Fibroblast of lung (primary cell): ENCODE data around the gene CACNG4. TPM values are rescaled to one million over a fixed set of nuclear protein-coding genes. Genes with fewer than 3 reads are reported as not detected.

Source experiments
- DNase-seq, 2 donors: peaks; one replicate each; pipeline versions ENCODE4 v3.0.0 to v3.0.0-alpha.2; 2010; ENCODE audit warnings: low read depth in 2 of 2
- H2AFZ ChIP-seq: 2 replicates; pipeline ENCODE4 v1.5.1; 2012; ENCODE audit warnings: low read length, control low read depth, inconsistent platforms
- H3K27ac ChIP-seq: 2 replicates; pipeline ENCODE4 v1.5.1; 2011; ENCODE audit warnings: low read length, control low read depth; ENCODE audit not compliant: insufficient read depth
- H3K27me3 ChIP-seq: 2 replicates; pipeline ENCODE4 v1.5.1; 2011; ENCODE audit warnings: mild to moderate bottlenecking, low read length; ENCODE audit not compliant: control insufficient read depth, insufficient read depth
- H3K36me3 ChIP-seq: 2 replicates; pipeline ENCODE4 v1.5.1; 2011; ENCODE audit warnings: low read length; ENCODE audit not compliant: control insufficient read depth, insufficient read depth
- H3K4me1 ChIP-seq: 2 replicates; pipeline ENCODE4 v1.5.1; 2011; ENCODE audit warnings: low read length; ENCODE audit not compliant: control insufficient read depth, insufficient read depth; ENCODE audit errors: extremely low read depth
- H3K4me2 ChIP-seq: 2 replicates; pipeline ENCODE4 v1.5.1; 2011; ENCODE audit warnings: low read length, control low read depth; ENCODE audit not compliant: insufficient read depth; ENCODE audit errors: extremely low read depth
- H3K4me3 ChIP-seq, 4 experiments: fragments of 200-600 bp in 1 of 4; sonication (generic) in 1 of 4; replicated peaks in 1 of 4; 2 replicates each; pipeline ENCODE4 v1.5.1; 2011 to 2016; ENCODE audit warnings: low read length in 4 of 4, low read depth in 3 of 4, mild to moderate bottlenecking in 3 of 4, control low read depth in 2 of 4, inconsistent platforms in 1 of 4, mixed read lengths in 1 of 4; ENCODE audit not compliant: insufficient read depth in 1 of 4; ENCODE audit errors: control extremely low read depth in 1 of 4
- H3K79me2 ChIP-seq: 2 replicates; pipeline ENCODE4 v1.5.1; 2012; ENCODE audit warnings: mild to moderate bottlenecking, low read length, inconsistent platforms; ENCODE audit not compliant: control insufficient read depth, insufficient read depth
- H3K9ac ChIP-seq: 2 replicates; pipeline ENCODE4 v1.5.1; 2011; ENCODE audit warnings: mild to moderate bottlenecking, low read length, control low read depth; ENCODE audit not compliant: insufficient read depth
- H3K9me3 ChIP-seq: 2 replicates; pipeline ENCODE4 v1.5.1; 2012; ENCODE audit warnings: low read depth, low read length; ENCODE audit not compliant: control insufficient read depth, insufficient read depth
- H4K20me1 ChIP-seq: 2 replicates; pipeline ENCODE4 v1.5.1; 2011; ENCODE audit warnings: low read length; ENCODE audit not compliant: control insufficient read depth, insufficient read depth; ENCODE audit errors: extremely low read depth
- CTCF ChIP-seq, 2 donors: IDR thresholded peaks in 1 of 2; conservative IDR thresholded peaks in 1 of 2; 1 replicate in 1 of 2; 2 replicates in 1 of 2; pipeline ENCODE4 v1.5.1; 2011 to 2012; ENCODE audit warnings: low read length in 2 of 2, control low read depth in 1 of 2, inconsistent platforms in 1 of 2, low read depth in 1 of 2, mild to moderate bottlenecking in 1 of 2
- EZH2 ChIP-seq: IDR thresholded peaks from 2 replicates; pipeline ENCODE4 v1.5.1; 2012; ENCODE audit warnings: low read length, control low read depth, mild to moderate bottlenecking; ENCODE audit errors: missing control alignments
- polyA plus RNA-seq, 2 donors: library from polyadenylated mRNA; depleted of rRNA in 1 of 2; stranded (reverse) in 1 of 2; unstranded in 1 of 2; fragments of >200 nt; gene quantifications; 2 replicates each; pipeline ENCODE4 v1.2.1, GENCODE V29; 2011 to 2012; ENCODE audit warnings: missing spikeins in 1 of 2
- total RNA-seq: library from RNA; depleted of rRNA; stranded (reverse); fragments of >200 nt; gene quantifications from 2 replicates; pipeline ENCODE4 v1.2.1, GENCODE V29; 2014

CACNG4 gene
- total and polyA plus RNA-seq, 2 donors (not counting 1 experiment from before 2014, with no cell fraction given), result not detected

- Histone ChIP-seq H4K20me1 (no peaks in the 10 kb centered on the region), H3K79me2 (no peaks in the 10 kb centered on the region), H3K27ac (no peak overlapping the region), H3K27me3 (peaks cover 4% of the 10 kb centered on the region), H3K4me1 (no peaks in the 10 kb centered on the region), H3K9me3 (no peaks in the 10 kb centered on the region), H3K4me3 (no peak overlapping the region), H3K4me2 (no peak overlapping the region), H3K36me3 (no peaks in the 10 kb centered on the region), H2AFZ (no peak overlapping the region), H3K9ac (no peak overlapping the region)
- no peak for DNase-seq
- TF ChIP-seq CTCF (conservative IDR thresholded peaks at IDR 0.05 in 1 of 2, IDR thresholded peaks at IDR 0.05 in 1 of 2; ENCODE audit: low read depth in 1 of 2, low read length in 2 of 2) (no peak), EZH2 (no peak)
Measured at GRCh38 chr17:66981983-66982508, 17.5 kb downstream of the CACNG4 start.

- TF ChIP-seq EZH2, result no peak
- TF ChIP-seq CTCF (conservative IDR thresholded peaks at IDR 0.05 in 1 of 2, IDR thresholded peaks at IDR 0.05 in 1 of 2; ENCODE audit: low read depth in 1 of 2, low read length in 2 of 2), result no peak
- Histone ChIP-seq H3K79me2 (no peaks in the 10 kb centered on the region), H3K9ac (no peak overlapping the region), H3K27me3 (peaks cover 4% of the 10 kb centered on the region), H3K4me3 (no peak overlapping the region), H3K27ac (no peak overlapping the region), H2AFZ (no peak overlapping the region), H3K4me1 (no peaks in the 10 kb centered on the region), H3K4me2 (no peak overlapping the region), H3K36me3 (no peaks in the 10 kb centered on the region), H3K9me3 (no peaks in the 10 kb centered on the region), H4K20me1 (no peaks in the 10 kb centered on the region)
- no peak for DNase-seq
Measured at GRCh38 chr17:66983414-66984021, 19.0 kb downstream of the CACNG4 start.

GRCh38 chr17:66984730-66985129 lies 20.2 kb downstream of the CACNG4 start:
- H3K9ac ChIP-seq, result no peak overlapping the region
- H3K4me1 ChIP-seq, result no peaks in the 10 kb centered on the region
- no peak overlapping the region for H3K4me2 ChIP-seq
- H4K20me1 ChIP-seq, result no peaks in the 10 kb centered on the region
- H3K9me3 ChIP-seq, result no peaks in the 10 kb centered on the region
- H3K79me2 ChIP-seq, result no peaks in the 10 kb centered on the region
- H3K36me3 ChIP-seq, result no peaks in the 10 kb centered on the region
- no peak for TF ChIP-seq CTCF (conservative IDR thresholded peaks at IDR 0.05 in 1 of 2, IDR thresholded peaks at IDR 0.05 in 1 of 2; ENCODE audit: low read depth in 1 of 2, low read length in 2 of 2)
- no peak for TF ChIP-seq EZH2
- peaks cover 5% of the 10 kb centered on the region for H3K27me3 ChIP-seq
- no peak overlapping the region for H3K4me3 ChIP-seq
- DNase-seq, result no peak
- no peak overlapping the region for H2AFZ ChIP-seq
- no peak overlapping the region for H3K27ac ChIP-seq
